HG03025 (cell line): Measurements from ENCODE around the gene SETD6.

Experiments used
- ATAC-seq: cut with Tn5 transposase; IDR thresholded peaks from one replicate; pipeline ENCODE4 v1.9.1; 2021; ENCODE audit warnings: mild to moderate bottlenecking, moderate library complexity; ENCODE audit not compliant: unreplicated experiment, low FRiP score

Gene SETD6

DNA sequence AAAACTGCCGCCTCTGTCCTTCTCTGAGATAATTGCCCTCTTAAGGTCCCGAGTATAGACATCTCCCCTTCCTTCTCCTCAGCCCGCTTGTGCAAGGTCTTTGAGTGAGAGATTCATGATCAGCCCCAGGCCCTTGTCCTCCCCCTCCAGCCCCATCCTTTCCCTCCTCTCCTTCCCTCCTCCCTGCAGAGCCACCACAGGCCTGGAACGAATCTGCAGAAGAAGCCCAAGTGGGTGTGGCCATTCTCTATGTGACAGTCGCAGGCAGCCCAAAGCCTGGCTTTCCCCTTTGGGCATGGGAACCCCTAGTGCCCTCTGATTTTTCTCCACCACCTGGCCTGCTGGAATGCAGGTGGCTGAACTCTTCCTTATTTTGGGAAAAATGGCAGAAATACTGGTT lies 22.6 kb upstream of the SETD6 start:
- ATAC-seq = no peak

DNA sequence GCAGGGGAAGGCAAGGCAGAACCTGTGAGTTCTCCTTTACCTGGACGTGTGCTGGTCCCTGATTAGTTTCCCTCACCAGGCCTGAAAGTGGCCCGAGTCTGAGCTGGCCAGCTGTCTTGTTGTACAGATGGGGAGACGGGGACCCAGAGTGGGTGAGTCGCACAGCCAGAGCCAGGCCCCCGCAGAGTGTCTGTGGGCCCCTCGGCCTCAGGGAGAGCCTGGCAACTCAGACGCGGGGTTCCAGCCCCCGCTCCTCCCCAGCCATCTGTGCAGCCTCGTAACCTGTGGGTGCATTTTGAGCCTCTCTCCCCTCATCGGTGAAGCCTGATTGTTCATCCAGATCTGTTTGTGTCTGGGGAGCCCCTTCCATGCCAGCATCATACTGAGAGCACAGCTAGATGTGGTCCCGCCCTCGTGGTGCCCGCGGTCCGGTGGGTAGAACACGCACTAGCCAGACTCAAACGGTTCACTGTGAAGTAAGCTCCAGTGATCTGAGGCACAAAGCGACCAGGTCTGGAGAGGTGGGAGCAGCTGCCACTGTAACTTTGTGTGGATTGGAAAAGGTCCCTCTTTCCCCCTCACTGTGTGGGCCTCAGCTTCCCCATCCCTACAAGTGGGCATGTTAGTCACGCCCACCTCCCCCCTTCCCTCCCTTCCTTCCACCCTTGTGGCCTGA lies 21.4 kb upstream of the SETD6 start:
- no peak for ATAC-seq

DNA sequence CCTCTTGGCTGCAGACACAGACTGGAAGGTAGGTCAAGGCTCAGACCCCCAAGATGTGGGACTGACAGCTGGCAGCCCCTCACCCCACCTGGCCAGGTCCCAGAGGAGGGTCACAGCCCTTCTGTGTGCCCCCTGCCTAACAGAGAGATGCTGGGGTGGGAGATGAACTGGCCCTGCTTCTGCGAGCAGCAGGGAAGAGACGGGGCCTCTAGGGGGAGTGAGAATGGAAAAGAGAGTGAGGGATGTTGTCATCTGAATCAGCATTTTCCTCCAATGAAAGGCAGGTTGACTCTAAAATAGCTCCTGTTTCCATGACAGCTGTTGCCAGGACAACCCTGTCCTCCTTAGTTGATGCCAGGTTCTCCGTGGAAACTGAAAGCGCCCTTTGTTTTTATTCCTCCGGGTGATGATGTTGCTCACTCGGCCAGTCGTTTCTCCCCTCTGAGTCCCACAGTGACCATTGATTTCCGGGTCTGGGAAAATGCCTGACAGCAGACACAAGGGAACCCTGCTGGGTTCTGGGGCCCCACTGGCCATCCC lies 20.3 kb upstream of the SETD6 start:
- no peak for ATAC-seq

DNA sequence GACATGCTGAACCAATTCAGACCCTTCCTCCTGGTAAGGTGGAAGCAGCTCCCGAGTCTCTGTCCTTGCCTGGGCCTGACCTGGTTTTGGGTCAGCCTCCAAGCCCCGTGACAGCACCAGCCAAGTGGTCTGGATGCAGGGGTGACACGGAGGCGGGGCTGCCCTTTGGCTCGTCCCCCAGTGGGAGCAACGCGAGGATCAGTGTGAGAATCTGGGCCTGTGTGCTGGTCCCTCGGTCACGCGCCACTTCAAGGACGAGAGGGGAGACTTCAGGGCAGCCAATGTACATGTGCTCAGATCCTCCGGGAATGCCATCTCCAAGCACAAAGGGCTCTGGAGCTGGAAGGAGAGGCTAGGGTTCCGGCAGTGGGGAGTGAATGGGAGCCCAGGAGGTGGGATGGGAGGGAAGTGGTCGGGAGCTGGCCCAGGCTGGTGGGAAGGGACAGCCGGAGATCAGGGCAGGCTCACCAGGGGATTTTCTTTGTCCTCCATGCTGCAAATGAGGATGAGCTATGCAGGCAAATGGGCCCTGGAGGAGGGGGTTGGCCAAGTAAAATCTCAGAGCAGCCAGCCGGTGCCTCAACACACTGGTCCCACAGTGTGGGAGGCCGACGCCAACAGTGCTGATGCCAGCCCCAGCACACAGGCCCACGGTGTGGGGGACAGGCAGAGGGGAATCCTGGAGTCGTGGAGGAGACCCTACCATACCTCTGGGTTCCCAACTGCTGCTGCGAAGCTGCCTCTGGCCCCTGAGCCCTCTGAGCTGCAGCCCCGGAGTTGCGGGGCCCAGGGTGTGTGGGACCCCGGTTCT lies 19.6 kb upstream of the SETD6 start:
- no peak for ATAC-seq

DNA sequence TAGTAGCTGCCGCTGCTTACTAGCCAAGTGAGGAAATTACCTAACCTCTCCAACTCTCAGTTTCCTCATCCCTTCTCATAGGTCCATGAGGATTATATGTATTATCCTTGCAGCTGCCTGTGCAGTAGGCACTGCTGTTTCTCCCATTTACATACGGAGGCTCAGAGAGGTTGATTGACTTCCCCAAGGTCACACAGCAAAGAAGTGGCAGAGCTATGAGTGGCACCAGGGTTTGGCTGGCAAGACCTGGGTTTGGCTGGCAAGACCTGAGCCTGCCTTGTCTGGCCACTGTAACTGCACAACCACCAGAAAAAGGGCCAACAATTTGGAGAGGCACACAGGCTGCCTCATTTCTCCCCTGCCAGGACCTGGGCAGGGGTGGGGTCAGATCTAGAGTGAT lies 17.8 kb upstream of the SETD6 start:
- no peak for ATAC-seq

DNA sequence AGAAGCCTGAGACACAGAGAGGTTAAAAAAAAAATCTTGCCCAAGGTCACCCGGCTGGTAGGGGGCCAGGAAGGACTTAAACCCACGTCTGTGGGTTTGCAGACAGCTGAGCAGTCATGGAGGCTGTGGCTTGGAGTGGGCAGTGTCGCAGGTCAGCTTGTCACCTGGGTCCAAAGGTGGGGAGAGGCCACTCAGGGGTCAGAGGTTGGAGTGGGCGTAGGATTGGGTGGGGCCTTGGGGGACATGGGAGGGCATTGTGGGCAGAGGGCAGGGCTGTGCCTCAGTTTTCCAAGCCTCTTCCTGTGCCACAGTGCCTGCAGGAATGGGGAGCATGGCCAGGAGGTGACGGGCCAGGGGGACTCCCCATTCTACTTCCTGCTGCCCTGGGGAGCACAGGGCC lies 17.4 kb upstream of the SETD6 start:
- no peak for ATAC-seq

DNA sequence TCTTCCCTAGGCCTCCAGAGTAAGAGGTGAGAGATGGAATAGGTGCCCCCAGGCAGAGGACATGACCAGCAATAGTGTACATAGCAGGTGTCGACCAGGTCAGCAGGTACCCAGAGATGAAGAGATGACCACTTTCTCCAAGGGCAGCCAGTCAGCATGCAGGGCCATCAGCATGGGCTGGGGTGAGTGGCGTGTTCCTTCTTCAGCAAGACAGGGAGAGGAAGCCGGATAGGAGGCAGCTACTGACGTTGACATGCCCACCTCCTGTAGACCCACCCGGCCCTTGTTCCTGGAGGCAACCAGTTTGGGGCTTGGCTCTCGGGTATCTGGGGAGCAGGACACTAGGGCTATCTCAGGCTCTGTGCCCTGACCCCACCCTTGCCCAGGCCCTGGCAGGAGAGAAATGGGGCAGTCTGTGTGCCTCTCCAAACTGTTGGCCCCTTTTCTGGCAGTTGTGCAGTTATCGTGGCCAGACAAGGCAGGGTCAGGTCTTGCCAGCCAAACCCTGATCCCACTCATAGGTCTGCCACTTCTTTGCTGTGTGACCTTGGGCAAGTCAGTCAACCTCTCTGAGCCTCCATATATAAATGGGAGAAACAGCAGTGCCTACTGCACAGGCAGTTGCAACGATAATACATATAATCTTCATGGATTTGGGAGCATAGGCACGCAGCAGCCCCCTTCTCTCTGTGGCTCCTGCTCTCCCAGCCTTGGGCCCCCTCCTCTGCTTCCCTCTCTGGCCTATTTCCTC lies 16.8 kb upstream of the SETD6 start:
- ATAC-seq = no peak

DNA sequence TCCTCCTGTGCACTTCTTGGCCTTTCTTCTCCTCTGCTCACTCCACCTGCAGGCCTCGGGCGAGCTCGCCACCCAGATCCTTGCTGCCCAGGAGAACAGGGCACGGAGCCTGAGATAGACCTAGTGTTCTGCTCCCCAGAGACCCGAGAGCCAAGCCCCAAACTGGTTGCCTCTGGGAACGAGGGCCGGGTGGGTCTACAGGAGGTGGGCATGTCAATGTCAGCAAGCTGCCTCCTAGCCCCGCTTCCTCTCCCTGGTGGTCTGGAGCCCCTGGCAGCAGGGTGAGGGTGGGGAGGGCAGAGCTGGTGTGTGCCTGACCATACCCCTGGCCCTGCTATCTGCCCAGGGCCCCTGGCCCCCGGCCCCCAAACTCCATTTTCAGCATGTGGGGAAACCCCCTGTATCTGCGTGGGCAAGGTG lies 16.2 kb upstream of the SETD6 start:
- ATAC-seq = no peak

DNA sequence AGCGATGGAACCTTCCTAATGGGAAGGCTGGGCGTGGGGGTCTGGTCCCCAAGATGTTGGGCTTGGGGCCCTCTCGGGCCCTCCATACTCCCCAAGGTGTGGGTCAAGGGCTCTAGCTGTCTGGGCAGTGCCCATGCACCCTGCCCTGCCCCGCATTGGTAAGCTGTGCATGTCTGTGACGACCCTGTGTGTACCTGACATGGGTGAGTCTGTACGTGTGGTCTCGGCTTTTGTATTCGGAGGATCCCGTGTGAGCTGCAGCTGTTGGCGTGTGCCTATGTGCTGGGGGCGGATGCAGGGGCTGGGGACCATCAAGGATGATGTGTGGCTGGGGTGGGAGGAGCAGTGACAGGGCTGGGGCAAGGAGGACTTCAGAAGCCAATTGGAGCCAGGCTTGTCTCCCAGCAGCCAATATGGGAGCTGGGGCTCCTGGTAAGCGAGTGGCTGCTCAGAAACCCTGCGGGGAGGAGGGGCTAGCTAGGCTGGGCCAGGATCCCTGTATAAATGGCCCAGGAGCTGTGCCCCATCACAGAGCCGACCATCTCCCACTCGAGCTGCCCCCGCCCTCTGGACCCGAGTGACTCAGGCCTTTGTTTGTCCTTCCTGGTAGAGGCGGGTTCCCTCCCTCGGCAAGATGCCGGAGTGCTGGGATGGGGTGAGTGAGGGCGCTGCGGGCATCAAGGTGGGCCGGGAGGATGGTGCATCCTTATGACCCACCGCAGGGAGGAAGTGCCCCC lies 15.5 kb upstream of the SETD6 start, which contains the start of gene NDRG4:
TSS of gene NDRG4 (plus strand) at position 529 of the 737 bp plus-strand sequence. CDS start at position 635, 106 bp downstream.
- peak; percentile 75 for ATAC-seq

DNA sequence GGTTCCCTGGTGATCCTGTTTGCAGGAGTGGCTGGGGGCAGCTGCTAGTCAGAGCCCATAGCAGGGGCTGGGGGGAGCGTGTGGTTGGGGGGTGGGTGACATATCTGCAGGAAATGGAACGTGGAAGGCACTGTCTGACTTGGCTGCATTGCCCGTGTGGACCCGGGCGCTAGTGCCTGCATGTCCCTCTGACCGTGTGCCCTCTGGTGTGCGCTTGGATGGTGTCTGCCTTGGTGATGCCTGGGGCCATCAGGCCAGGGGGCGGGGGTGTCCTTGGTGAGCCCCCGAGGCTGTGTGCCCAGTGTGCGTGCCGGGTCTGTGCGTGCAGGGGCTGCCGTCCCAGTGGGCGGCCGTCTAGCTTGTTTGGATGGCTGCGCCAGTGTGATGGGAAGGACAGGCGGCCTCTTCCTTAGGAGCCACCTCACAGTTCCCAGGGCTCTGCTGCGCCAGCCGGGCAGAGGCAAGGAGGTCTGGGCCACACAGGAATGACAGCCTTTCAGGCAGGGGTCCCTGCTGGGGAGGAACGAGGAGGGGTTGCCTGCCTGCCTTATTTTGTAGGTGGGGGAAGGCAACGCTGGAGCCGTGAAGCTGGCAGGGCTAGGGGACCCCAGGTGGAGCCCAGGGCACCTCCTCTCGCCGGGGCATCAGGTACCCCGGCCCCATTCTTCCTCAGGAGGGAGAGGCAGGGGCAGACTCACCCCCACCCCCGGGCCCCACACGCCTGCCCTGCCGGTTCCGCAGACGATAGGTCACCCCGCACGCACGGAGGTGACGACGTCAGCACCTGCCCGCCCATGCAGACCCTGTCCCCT lies 14.7 kb upstream of the SETD6 start:
- no peak for ATAC-seq

DNA sequence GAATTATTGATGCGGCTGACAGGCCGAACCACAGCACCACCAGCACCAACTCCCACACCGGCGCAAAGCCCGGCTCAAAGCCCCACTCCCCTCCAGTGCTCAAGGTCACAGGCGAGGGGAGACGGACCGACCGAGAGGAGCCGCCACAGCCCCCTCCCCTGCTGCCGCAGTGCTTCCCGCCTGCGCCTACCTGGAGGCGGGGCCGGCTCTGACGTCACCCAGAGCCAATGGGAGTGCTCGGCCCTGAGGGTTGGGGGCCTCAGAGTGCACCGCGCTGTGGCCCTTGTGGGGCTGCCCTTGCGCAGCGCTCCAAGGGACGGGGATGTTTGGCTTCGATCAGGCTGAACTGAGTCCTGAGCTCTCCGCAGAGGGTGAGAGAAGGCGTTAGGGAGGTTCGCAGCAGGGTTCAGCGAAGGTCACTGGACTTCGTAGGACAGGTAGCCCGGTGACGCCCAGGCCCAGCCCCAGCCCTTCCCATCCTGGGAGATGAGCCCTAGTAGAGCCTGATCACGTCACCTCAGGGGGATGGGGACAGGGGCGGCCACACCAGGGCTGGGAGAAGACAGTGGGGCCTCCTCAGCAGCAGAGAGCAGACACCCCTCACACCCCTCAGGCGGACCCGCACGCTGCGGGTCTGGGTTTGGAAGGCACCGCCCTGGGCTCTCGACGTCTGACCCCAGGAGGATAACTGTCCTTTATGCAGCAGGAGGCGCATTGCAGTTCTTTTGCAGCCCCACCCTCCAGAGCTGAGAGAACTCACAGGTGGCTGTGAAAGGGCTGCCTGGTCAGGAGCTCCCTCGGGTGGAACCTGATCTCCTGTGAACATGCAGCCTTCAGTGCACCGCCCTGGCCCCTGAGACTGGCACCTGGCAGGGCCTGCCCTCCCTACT lies 13.8 kb upstream of the SETD6 start:
- ATAC-seq = no peak

DNA sequence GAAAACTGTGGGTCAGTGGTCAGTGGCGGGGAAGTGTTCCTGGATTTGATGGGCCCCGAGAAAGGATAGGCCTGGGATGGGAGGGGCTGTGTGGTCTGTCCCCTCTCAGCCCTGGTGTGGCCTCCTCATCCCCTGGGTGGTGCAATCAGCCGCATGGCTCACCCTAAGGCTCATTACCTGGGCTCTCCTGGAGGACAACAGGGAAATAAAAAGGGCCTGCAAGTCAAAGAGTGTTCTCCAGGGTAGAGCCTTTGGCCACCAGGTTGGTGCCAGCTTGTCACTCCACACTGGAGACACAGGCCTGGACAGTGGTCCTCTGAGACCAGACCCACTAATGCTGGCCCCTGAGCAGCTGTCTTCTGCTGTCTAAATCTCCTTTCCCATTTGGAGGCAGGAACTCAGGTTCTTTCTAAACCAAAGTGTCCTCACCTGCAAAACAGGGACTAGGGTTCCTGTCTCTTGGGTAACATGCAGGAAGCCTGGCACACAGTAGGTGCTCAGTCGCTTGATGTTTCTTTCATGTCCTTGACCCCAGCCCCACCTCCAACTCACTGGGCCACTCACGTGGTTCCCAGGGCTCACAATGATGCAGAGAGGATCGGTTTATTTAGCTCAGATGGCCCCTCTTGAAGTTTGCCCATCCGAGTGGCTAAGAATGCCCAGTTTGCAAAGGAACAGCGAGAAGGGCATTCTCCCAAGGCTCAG lies 12.9 kb upstream of the SETD6 start:
- no peak for ATAC-seq

DNA sequence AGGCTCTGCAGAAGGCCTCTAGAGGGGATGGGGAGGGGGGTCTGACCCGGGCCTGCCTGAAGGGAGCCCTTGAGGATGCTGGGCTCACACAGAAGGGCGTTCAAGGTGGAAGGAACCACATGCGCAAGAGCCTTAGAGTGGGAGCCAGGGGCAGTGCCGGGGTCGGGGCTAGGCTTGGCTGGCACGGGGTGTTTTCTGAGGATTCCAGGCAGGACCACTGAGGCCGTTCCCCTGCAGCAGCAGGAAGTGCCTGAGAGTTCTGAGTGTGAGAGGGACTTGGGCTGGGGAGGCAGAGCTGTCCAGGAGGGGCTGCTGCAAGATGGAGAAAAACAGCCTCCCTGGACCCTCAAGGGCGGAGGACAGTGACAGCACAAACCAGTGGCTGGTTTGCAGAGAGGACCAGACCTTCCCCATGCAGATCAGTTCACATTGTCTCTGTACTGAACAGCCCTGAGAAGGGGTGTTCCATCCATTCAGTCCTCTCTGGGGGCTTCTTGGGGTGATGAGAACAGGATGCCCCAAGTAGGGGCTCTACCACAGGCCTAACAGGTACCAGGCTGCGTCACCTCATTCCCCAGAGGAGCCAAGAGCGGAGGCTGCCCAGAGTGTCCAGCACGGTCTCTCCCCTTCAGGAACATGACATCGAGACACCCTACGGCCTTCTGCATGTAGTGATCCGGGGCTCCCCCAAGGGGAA lies 12.0 kb upstream of the SETD6 start:
- ATAC-seq = no peak

DNA sequence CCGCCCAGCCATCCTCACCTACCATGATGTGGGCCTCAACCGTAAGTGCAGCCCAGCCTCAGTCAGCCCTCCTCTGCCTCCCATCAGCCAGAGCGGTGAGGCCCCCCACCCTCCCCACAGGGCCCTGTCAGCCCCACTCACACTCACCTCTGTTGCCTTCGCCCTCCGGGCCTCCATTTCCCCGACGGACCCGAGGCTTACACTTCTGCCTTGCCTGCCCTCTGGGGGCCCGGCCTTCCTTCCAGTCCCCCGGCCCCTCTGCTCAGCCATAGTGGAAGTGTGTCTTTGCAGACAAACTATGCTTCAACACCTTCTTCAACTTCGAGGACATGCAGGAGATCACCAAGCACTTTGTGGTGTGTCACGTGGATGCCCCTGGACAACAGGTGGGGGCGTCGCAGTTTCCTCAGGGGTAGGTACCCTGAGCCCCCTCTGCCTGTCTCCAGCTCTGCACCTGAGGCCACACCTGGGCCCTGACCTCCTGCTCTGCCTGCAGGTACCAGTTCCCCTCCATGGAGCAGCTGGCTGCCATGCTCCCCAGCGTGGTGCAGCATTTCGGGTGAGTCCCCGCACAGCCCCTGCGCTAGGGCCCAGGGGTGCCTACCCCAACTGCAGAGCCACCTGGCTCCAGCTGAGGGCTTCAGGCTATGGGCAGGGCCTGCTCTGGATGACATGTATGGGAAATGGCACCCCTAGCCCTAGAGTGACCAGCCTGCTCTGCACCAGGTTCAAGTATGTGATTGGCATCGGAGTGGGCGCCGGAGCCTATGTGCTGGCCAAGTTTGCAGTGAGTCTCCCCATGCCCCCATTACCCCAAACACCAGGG lies 11.2 kb upstream of the SETD6 start:
- no peak for ATAC-seq

DNA sequence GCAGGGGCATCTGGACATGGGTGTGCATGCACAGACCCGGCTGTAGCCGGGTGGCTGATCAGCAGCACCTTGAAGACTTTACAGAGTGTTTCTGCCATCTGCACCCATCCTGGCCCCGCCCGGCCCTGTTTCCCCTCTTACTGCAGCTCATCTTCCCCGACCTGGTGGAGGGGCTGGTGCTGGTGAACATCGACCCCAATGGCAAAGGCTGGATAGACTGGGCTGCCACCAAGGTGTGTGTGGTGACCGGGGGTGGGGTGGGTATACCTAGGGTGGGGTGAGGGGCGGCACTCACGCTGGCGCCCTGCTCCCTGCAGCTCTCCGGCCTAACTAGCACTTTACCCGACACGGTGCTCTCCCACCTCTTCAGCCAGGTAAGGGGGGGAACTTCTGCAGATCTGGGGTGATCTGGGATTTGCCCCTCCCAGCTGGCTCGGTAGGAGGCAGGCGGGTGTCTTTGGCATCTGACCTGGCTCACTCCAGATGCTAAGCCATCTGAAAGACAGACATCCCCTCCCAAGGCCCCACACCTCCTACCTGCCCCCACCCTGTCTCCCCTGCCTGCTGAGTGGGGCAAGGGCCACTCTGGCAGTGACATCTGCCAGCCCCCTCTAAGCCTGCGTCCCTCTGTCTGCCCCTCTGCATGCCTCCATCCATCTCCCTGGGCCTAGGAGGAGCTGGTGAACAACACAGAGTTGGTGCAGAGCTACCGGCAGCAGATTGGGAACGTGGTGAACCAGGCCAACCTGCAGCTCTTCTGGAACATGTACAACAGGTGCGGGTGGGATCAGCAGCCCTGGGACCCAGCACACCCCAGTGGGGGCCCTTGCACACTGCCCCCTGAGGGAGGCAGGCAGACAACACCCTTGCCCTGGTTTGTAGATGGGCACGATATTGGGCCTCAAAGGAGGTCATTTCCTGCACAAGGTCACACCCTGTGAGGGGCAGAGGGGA lies 8.8 kb upstream of the SETD6 start:
- ATAC-seq = no peak
